Tibial nerve (tissue), 4 donors: ENCODE measurements around the gene SLC25A43. TPM values are rescaled to one million over a fixed set of nuclear protein-coding genes. Genes with fewer than 3 reads are reported as not detected.
A peak's percentile ranks its signal among the peaks of the same experiment; 100 is the strongest.

Source experiments
- DNase-seq, 2 donors: peaks; one replicate each; pipeline ENCODE4 v3.0.0-alpha.2; 2019; ENCODE audit warnings: low spot score in 2 of 2
- H3K27ac ChIP-seq, 4 donors: fragments of 200-600 bp; sonication (generic) in 3 of 4; one replicate each; pipeline ENCODE4 v1.5.1; 2017 to 2019; ENCODE audit warnings: mild to moderate bottlenecking in 1 of 4
- H3K27me3 ChIP-seq, 2 donors: fragments of 200-600 bp; sonication (generic) in 1 of 2; one replicate each; pipeline versions ENCODE4 v1.5.1 to v1.6.0; 2017 to 2019
- H3K36me3 ChIP-seq, 3 donors: fragments of 200-600 bp; sonication (generic); one replicate each; pipeline ENCODE4 v1.5.1; 2018 to 2019
- H3K4me1 ChIP-seq, 4 donors: fragments of 200-600 bp; sonication (generic) in 3 of 4; one replicate each; pipeline ENCODE4 v1.5.1; 2017 to 2019
- H3K4me3 ChIP-seq, 4 donors: fragments of 200-600 bp; sonication (generic) in 3 of 4; one replicate each; pipeline ENCODE4 v1.5.1; 2017 to 2019; ENCODE audit warnings: mild to moderate bottlenecking in 1 of 4, moderate library complexity in 1 of 4
- H3K9me3 ChIP-seq, 4 donors: fragments of 200-600 bp; sonication (generic) in 3 of 4; one replicate each; pipeline ENCODE4 v1.5.1; 2017 to 2019
- CTCF ChIP-seq, 5 experiments: fragments of 200-600 bp in 3 of 5; fragments of 450-650 bp in 2 of 5; sonication (generic) in 3 of 5; IDR thresholded peaks; one replicate each; pipeline ENCODE4 v1.5.1; 2016 to 2019; ENCODE audit warnings: antibody characterized with exemption in 5 of 5, mild to moderate bottlenecking in 3 of 5, moderate library complexity in 2 of 5
- EP300 ChIP-seq, 2 donors: sonication (generic); formaldehyde crosslinking; IDR thresholded peaks; one replicate each; pipeline ENCODE4 v1.6.1; 2017; ENCODE audit warnings: antibody characterized with exemption in 2 of 2, mild to moderate bottlenecking in 1 of 2
- POLR2A ChIP-seq, 2 donors: fragments of 450-650 bp; IDR thresholded peaks; one replicate each; pipeline ENCODE4 v1.6.1; 2017; ENCODE audit warnings: antibody characterized with exemption in 2 of 2, mild to moderate bottlenecking in 2 of 2, moderate library complexity in 2 of 2
- WGBS, 2 donors: methylation state at CpG; one replicate each; pipeline ENCODE4 v1.1.5; 2018; 5-methylcytosine and 5-hydroxymethylcytosine counted together
- total RNA-seq, 4 donors: library from RNA; depleted of rRNA; stranded (reverse); fragments of >200 nt; gene quantifications; one replicate each; pipeline ENCODE4 v1.1.0, GENCODE V29; 2016

The SLC25A43 gene
- total RNA-seq, 4 donors from 2014 or later, result 37.8 to 46.8 (median 45.5) TPM

- Histone ChIP-seq H3K4me1 (peaks cover 0 to 9% (median 0%) of the 10 kb centered on the region in 4 donors), H3K27me3 (no peaks in the 10 kb centered on the region), H3K36me3 (peaks cover 0 to 8% (median 0%) of the 10 kb centered on the region in 3 donors), H3K4me3 (no peak overlapping the region), H3K9me3 (no peaks in the 10 kb centered on the region), H3K27ac (no peak overlapping the region)
- no peak for DNase-seq
- 85 to 92% methylated on average over 3 of the region's 3 CpGs for WGBS, 2 donors
- TF ChIP-seq POLR2A (IDR thresholded peaks at IDR 0.05) (no peak), EP300 (IDR thresholded peaks at IDR 0.05) (no peak), CTCF (IDR thresholded peaks at IDR 0.05) (no peak)
Measured at GRCh38 chrX:119465555-119465954, 66.4 kb downstream of the SLC25A43 start.

- H3K36me3 ChIP-seq, result peaks cover 0 to 13% (median 0%) of the 10 kb centered on the region in 3 donors
- H3K27ac ChIP-seq, result no peak overlapping the region
- H3K27me3 ChIP-seq, result no peaks in the 10 kb centered on the region
- TF ChIP-seq POLR2A (IDR thresholded peaks at IDR 0.05) (no peak), EP300 (IDR thresholded peaks at IDR 0.05) (no peak), CTCF (IDR thresholded peaks at IDR 0.05) (no peak)
- peaks cover 0 to 9% (median 0%) of the 10 kb centered on the region in 4 donors for H3K4me1 ChIP-seq
- DNase-seq, result no peak
- H3K9me3 ChIP-seq, result no peaks in the 10 kb centered on the region
- WGBS, 2 donors, result 54 to 72% methylated on average over 3 of the region's 3 CpGs
- H3K4me3 ChIP-seq, result no peak overlapping the region
Measured at GRCh38 chrX:119466970-119467369, 67.8 kb downstream of the SLC25A43 start.

GRCh38 chrX:119467433-119467832 lies 68.3 kb downstream of the SLC25A43 start:
- peaks cover 0 to 13% (median 0%) of the 10 kb centered on the region in 3 donors for H3K36me3 ChIP-seq
- H3K27ac ChIP-seq, result peak overlapping the region in 2 of 4 donors; percentile 55 to 91
- DNase-seq, result no peak
- no peaks in the 10 kb centered on the region for H3K9me3 ChIP-seq
- H3K4me3 ChIP-seq, result no peak overlapping the region
- H3K27me3 ChIP-seq, result no peaks in the 10 kb centered on the region
- 79 to 86% methylated on average over 6 of the region's 6 CpGs for whole genome bisulfite sequencing, 2 donors
- TF ChIP-seq EP300 (IDR thresholded peaks at IDR 0.05), result no peak
- TF ChIP-seq CTCF (IDR thresholded peaks at IDR 0.05), result no peak
- no peak for TF ChIP-seq POLR2A (IDR thresholded peaks at IDR 0.05)
- peaks cover 0 to 9% (median 0%) of the 10 kb centered on the region in 4 donors for H3K4me1 ChIP-seq

- Histone ChIP-seq H3K36me3 (peaks cover 0 to 13% (median 0%) of the 10 kb centered on the region in 3 donors), H3K27ac (peak within 1 kb of the TSS; percentile 63 to 93 (median 90)), H3K4me3 (peak within 1 kb of the TSS; percentile 39 to 91 (median 67)), H3K9me3 (no peaks in the 10 kb centered on the region), H3K27me3 (no peaks in the 10 kb centered on the region), H3K4me1 (peaks cover 0 to 9% (median 0%) of the 10 kb centered on the region in 4 donors)
- 7 to 57% methylated on average over 12 to 44 of the region's 46 CpGs for WGBS, 2 donors
- DNase-seq, result peak; percentile 43 to 45
- TF ChIP-seq CTCF (IDR thresholded peaks at IDR 0.05) (peak in 1 of 5 experiments; percentile 11), EP300 (IDR thresholded peaks at IDR 0.05) (peak in 1 of 2 donors; percentile 83), POLR2A (IDR thresholded peaks at IDR 0.05) (peak; percentile 56 to 74)
Measured at GRCh38 chrX:119467842-119468550, 68.9 kb downstream of the SLC25A43 start, which contains the start of gene SLC25A5. Gene SLC25A5, plus strand, starts transcription at chrX:119468444. Its CDS starts 72 bp downstream, at chrX:119468516.
